ENCODE results near the gene HOXA3.

HOXA3 gene

GRCh38 chr7:27187475-27188385, 35.3 kb upstream of the HOXA3 start:
- Histone ChIP-seq H3K36me3 (ENCODE audit: control insufficient read depth, insufficient read depth, low read length) (no peaks in the 10 kb centered on the region), H3K4me3 (ENCODE audit: low read depth, low read length) (no peak overlapping the region), H3K9ac (ENCODE audit: low read depth, low read length) (no peak overlapping the region), H3K27ac (ENCODE audit: low read depth, low read length) (no peak overlapping the region), H3K4me1 (ENCODE audit: control insufficient read depth, insufficient read depth, low read length) (peaks cover 42% of the 10 kb centered on the region), H3K27me3 (ENCODE audit: control insufficient read depth, insufficient read depth, low read length) (peaks cover 100% of the 10 kb centered on the region), H3K9me3 (ENCODE audit: control insufficient read depth, insufficient read depth, low read length) (no peaks in the 10 kb centered on the region)

GRCh38 chr7:27186668-27187474, 34.5 kb upstream of the HOXA3 start:
- Histone ChIP-seq H3K9ac (ENCODE audit: low read depth, low read length) (no peak overlapping the region), H3K36me3 (ENCODE audit: control insufficient read depth, insufficient read depth, low read length) (no peaks in the 10 kb centered on the region), H3K4me1 (ENCODE audit: control insufficient read depth, insufficient read depth, low read length) (peaks cover 38% of the 10 kb centered on the region), H3K27ac (ENCODE audit: low read depth, low read length) (no peak overlapping the region), H3K27me3 (ENCODE audit: control insufficient read depth, insufficient read depth, low read length) (peaks cover 100% of the 10 kb centered on the region), H3K9me3 (ENCODE audit: control insufficient read depth, insufficient read depth, low read length) (no peaks in the 10 kb centered on the region), H3K4me3 (ENCODE audit: low read depth, low read length) (no peak overlapping the region)

DNA sequence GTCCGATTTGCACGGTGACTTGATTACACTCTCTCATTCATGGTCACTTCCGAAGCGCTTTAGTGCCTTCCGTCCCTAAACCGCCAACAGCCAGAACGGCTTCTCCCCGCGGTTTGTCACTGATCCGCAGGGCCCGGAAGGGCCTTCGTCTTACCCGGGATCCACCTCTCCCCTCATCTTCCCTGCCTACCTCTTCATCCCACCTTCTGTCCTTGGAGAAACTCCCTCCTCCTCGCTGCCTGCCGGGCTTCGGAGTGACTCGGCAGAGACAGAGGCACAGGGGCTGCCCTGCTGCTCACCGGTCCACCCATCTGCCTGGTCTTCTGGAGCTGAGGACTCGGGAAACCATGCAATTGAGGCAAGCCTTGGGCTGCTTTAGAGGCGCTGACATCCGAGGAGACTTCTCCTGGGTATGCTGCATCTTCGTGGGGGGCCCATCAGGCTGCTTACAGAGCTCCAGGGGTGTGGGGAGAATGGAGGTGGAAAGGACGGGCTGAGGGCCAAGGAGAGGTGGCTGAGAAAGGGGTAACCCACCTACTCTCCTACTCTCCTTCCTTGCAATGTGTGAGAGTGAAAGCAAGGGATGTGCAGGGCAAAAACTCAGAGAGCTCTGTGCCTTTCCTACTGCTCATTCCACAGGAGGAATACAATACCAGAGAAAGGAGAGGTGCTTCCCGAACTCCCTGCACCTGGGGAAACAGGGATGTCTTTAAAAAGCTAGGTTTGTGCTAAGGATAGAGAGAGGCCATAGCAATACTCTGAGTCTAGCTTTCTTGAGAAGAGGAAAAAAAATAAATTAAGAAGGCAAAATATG, 33.7 kb upstream of the HOXA3 start:
- no peak overlapping the region for H3K4me3 ChIP-seq (ENCODE audit: low read depth, low read length)
- H3K27ac ChIP-seq (ENCODE audit: low read depth, low read length), result no peak overlapping the region
- peaks cover 38% of the 10 kb centered on the region for H3K4me1 ChIP-seq (ENCODE audit: control insufficient read depth, insufficient read depth, low read length)
- H3K9ac ChIP-seq (ENCODE audit: low read depth, low read length), result no peak overlapping the region
- no peaks in the 10 kb centered on the region for H3K9me3 ChIP-seq (ENCODE audit: control insufficient read depth, insufficient read depth, low read length)
- H3K27me3 ChIP-seq (ENCODE audit: control insufficient read depth, insufficient read depth, low read length), result peaks cover 100% of the 10 kb centered on the region
- no peaks in the 10 kb centered on the region for H3K36me3 ChIP-seq (ENCODE audit: control insufficient read depth, insufficient read depth, low read length)

- no peak within 1 kb of the TSS for H3K4me3 ChIP-seq (ENCODE audit: low read depth, low read length)
- H3K4me1 ChIP-seq (ENCODE audit: control insufficient read depth, insufficient read depth, low read length), result peaks cover 38% of the 10 kb centered on the region
- no peaks in the 10 kb centered on the region for H3K9me3 ChIP-seq (ENCODE audit: control insufficient read depth, insufficient read depth, low read length)
- H3K36me3 ChIP-seq (ENCODE audit: control insufficient read depth, insufficient read depth, low read length), result no peaks in the 10 kb centered on the region
- no peak within 1 kb of the TSS for H3K9ac ChIP-seq (ENCODE audit: low read depth, low read length)
- H3K27ac ChIP-seq (ENCODE audit: low read depth, low read length), result no peak within 1 kb of the TSS
- peaks cover 100% of the 10 kb centered on the region for H3K27me3 ChIP-seq (ENCODE audit: control insufficient read depth, insufficient read depth, low read length)
These were observed 32.9 kb upstream of the HOXA3 start, which contains the start of gene HOXA11 for GRCh38 chr7:27185013-27185853. Gene HOXA11, minus strand, starts transcription at chr7:27185232. Its CDS starts 88 bp downstream, at chr7:27185144.

DNA sequence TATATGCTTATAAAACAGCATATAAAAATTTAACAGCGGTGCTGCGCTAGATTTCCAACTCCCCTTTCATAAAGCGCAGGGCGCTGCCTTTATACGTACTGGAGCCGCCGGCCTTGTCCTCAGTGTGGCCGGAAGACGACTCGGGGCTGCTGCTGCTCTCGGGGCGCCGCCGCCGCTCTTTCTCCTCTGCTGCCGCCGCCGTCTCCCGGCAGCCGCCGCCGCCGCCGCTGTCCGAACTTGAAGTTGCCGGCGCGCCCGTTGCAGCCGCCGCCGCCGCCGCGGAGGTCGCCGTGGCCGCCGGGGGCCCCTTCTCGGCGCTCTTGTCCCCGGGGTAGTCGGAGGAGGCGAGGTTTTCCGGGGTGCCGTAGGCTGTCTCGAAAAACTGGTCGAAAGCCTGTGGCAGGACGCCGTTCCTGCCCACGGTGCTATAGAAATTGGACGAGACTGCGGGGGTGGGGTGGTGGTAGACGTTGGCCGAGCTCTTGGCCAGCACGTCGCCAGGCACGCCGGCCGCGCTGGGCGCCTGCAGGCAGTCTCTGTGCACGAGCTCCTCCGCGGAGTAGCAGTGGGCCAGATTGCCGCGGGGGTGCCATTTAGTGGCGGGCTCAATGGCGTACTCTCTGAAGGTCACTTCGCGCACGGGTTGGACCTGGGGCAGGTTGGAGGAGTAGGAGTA, 32.1 kb upstream of the HOXA3 start:
- peaks cover 38% of the 10 kb centered on the region for H3K4me1 ChIP-seq (ENCODE audit: control insufficient read depth, insufficient read depth, low read length)
- no peaks in the 10 kb centered on the region for H3K36me3 ChIP-seq (ENCODE audit: control insufficient read depth, insufficient read depth, low read length)
- no peak overlapping the region for H3K4me3 ChIP-seq (ENCODE audit: low read depth, low read length)
- no peak overlapping the region for H3K9ac ChIP-seq (ENCODE audit: low read depth, low read length)
- no peaks in the 10 kb centered on the region for H3K9me3 ChIP-seq (ENCODE audit: control insufficient read depth, insufficient read depth, low read length)
- no peak overlapping the region for H3K27ac ChIP-seq (ENCODE audit: low read depth, low read length)
- H3K27me3 ChIP-seq (ENCODE audit: control insufficient read depth, insufficient read depth, low read length), result peaks cover 100% of the 10 kb centered on the region

- Histone ChIP-seq H3K36me3 (ENCODE audit: control insufficient read depth, insufficient read depth, low read length) (no peaks in the 10 kb centered on the region), H3K4me1 (ENCODE audit: control insufficient read depth, insufficient read depth, low read length) (peaks cover 35% of the 10 kb centered on the region)
These were observed 31.4 kb upstream of the HOXA3 start for GRCh38 chr7:27183682-27184336.

GRCh38 chr7:27182861-27183681, 30.7 kb upstream of the HOXA3 start:
- H3K27ac ChIP-seq (ENCODE audit: low read depth, low read length), result no peak overlapping the region
- H3K9ac ChIP-seq (ENCODE audit: low read depth, low read length), result no peak overlapping the region
- peaks cover 100% of the 10 kb centered on the region for H3K27me3 ChIP-seq (ENCODE audit: control insufficient read depth, insufficient read depth, low read length)
- no peaks in the 10 kb centered on the region for H3K36me3 ChIP-seq (ENCODE audit: control insufficient read depth, insufficient read depth, low read length)
- H3K4me1 ChIP-seq (ENCODE audit: control insufficient read depth, insufficient read depth, low read length), result peaks cover 29% of the 10 kb centered on the region
- H3K4me3 ChIP-seq (ENCODE audit: low read depth, low read length), result no peak overlapping the region
- no peaks in the 10 kb centered on the region for H3K9me3 ChIP-seq (ENCODE audit: control insufficient read depth, insufficient read depth, low read length)

More at GRCh38 chr7:27183682-27184336, 31.4 kb upstream of the HOXA3 start:
- H3K27me3 ChIP-seq (ENCODE audit: control insufficient read depth, insufficient read depth, low read length), result peaks cover 100% of the 10 kb centered on the region
- H3K9me3 ChIP-seq (ENCODE audit: control insufficient read depth, insufficient read depth, low read length), result no peaks in the 10 kb centered on the region
- H3K27ac ChIP-seq (ENCODE audit: low read depth, low read length), result no peak overlapping the region
- no peak overlapping the region for H3K4me3 ChIP-seq (ENCODE audit: low read depth, low read length)
- no peak overlapping the region for H3K9ac ChIP-seq (ENCODE audit: low read depth, low read length)

GRCh38 chr7:27182285-27182841, 30.0 kb upstream of the HOXA3 start:
- Histone ChIP-seq H3K27ac (ENCODE audit: low read depth, low read length) (no peak overlapping the region), H3K9ac (ENCODE audit: low read depth, low read length) (no peak overlapping the region), H3K9me3 (ENCODE audit: control insufficient read depth, insufficient read depth, low read length) (no peaks in the 10 kb centered on the region)

More at GRCh38 chr7:27182285-27182841, 30.0 kb upstream of the HOXA3 start:
- Histone ChIP-seq H3K36me3 (ENCODE audit: control insufficient read depth, insufficient read depth, low read length) (no peaks in the 10 kb centered on the region), H3K4me1 (ENCODE audit: control insufficient read depth, insufficient read depth, low read length) (peaks cover 23% of the 10 kb centered on the region), H3K27me3 (ENCODE audit: control insufficient read depth, insufficient read depth, low read length) (peaks cover 100% of the 10 kb centered on the region), H3K4me3 (ENCODE audit: low read depth, low read length) (no peak overlapping the region)

All from HUES48 (cell line).